Cardiac muscle cell (in vitro differentiated cells and primary cell): ENCODE data around the gene ESF1. TPM values are rescaled to one million over a fixed set of nuclear protein-coding genes. Genes with fewer than 3 reads are reported as not detected.
"Not testable (repeated sequence)": the region's sequence is repeated elsewhere in the genome, so short reads cannot be mapped to it uniquely, and the experiment has no call there.

Experiments
- DNase-seq, 2 donors: peaks; one replicate each; pipeline versions ENCODE4 v3.0.0 to v3.0.0-alpha.2; 2010 to 2017; ENCODE audit warnings: low read depth in 1 of 2, low spot score in 1 of 2
- H3K27ac ChIP-seq: fragments of 200-600 bp; sonication (generic); 2 replicates; pipeline ENCODE4 v1.5.1; 2016
- H3K27me3 ChIP-seq: fragments of 200-600 bp; sonication (generic); 2 replicates; pipeline ENCODE4 v1.6.0; 2016; ENCODE audit warnings: control low read depth
- H3K36me3 ChIP-seq: fragments of 200-600 bp; sonication (generic); 2 replicates; pipeline ENCODE4 v1.5.1; 2016; ENCODE audit warnings: control low read depth
- H3K4me1 ChIP-seq: fragments of 200-600 bp; sonication (generic); 2 replicates; pipeline ENCODE4 v1.8.1; 2017; ENCODE audit warnings: low read depth, mild to moderate bottlenecking, mixed run types
- H3K4me3 ChIP-seq: fragments of 200-600 bp; sonication (generic); 2 replicates; pipeline ENCODE4 v1.5.1; 2016; ENCODE audit warnings: mild to moderate bottlenecking
- H3K9me3 ChIP-seq: fragments of 200-600 bp; sonication (generic); 2 replicates; pipeline ENCODE4 v1.5.1; 2017; ENCODE audit warnings: low read depth, mild to moderate bottlenecking, control low read depth
- polyA plus RNA-seq: library from polyadenylated mRNA; unstranded; fragments of >200 nt; fragmentation: Nextera tagmentation; extraction: Ambion mirVana; gene quantifications from 2 replicates; pipeline ENCODE4 v1.2.1, GENCODE V29; 2016
- total RNA-seq: library from RNA; depleted of rRNA; stranded (reverse); fragments of >200 nt; gene quantifications from 2 replicates; pipeline ENCODE4 v1.2.3, GENCODE V29; 2016
- TF ChIP-seq, protein P1 (sequence below): IDR thresholded peaks from 2 replicates; pipeline ENCODE4 v1.5.1; 2012; ENCODE audit warnings: low read depth, mild to moderate bottlenecking, low read length

The ESF1 gene
- total and polyA plus RNA-seq, 2 experiments from 2014 or later = 9.2 to 16.6 TPM

DNA sequence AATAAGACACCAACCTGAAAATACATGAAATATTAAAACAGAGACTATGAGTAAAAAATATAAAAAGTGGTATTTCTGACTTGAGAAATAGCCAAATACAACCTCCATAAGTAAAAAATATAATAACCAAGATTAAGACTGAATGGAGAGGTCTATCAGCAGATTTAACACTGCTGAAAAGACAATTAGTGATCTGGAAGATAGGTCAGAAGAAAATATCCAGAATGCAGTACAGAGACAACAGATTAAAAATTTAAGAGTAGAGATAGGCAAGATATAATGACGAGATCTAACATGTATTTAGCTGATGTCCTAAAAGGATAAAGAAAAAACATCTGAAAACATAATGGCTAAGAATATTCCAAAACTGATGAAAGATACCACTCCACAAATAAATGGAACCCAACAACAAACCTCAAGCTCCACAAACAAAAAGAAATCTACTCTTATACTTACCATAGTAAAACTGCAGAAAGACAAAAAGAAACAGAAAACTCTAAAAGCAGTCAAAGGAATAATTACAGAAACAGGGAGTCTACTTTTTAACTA is 18.8 kb downstream of the ESF1 start:
- Histone ChIP-seq H3K36me3 (peaks cover 73% of the 10 kb centered on the region), H3K4me1 (no peaks in the 10 kb centered on the region), H3K4me3 (no peak overlapping the region), H3K9me3 (no peaks in the 10 kb centered on the region), H3K27ac (no peak overlapping the region), H3K27me3 (no peaks in the 10 kb centered on the region)
- TF ChIP-seq, protein P1, sequence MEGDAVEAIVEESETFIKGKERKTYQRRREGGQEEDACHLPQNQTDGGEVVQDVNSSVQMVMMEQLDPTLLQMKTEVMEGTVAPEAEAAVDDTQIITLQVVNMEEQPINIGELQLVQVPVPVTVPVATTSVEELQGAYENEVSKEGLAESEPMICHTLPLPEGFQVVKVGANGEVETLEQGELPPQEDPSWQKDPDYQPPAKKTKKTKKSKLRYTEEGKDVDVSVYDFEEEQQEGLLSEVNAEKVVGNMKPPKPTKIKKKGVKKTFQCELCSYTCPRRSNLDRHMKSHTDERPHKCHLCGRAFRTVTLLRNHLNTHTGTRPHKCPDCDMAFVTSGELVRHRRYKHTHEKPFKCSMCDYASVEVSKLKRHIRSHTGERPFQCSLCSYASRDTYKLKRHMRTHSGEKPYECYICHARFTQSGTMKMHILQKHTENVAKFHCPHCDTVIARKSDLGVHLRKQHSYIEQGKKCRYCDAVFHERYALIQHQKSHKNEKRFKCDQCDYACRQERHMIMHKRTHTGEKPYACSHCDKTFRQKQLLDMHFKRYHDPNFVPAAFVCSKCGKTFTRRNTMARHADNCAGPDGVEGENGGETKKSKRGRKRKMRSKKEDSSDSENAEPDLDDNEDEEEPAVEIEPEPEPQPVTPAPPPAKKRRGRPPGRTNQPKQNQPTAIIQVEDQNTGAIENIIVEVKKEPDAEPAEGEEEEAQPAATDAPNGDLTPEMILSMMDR = no peak
- DNase-seq = no peak

DNA sequence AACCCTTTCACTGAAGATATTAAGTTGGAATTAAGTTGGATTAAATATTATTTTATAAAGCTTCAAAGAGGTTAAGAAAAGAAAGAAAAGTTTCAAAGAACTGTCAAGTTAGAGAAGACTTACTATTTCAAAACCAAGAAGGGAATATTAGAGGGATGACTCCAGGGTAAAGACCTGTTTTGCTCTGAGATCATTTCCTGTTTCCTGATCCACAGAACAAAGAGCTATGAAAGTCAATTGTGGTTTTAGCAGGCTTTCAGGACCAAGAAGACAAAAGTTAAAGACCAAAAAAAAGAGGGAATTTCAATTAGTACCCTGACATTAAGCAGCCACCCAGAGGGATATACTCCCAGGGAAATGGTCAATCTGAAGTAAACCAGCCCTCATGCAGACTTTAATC is 19.4 kb downstream of the ESF1 start:
- no peaks in the 10 kb centered on the region for H3K27me3 ChIP-seq
- no peaks in the 10 kb centered on the region for H3K4me1 ChIP-seq
- no peak overlapping the region for H3K27ac ChIP-seq
- DNase-seq = peak in 1 of 2 donors; percentile 13
- no peak overlapping the region for H3K4me3 ChIP-seq
- TF ChIP-seq, protein P1 = no peak
- H3K36me3 ChIP-seq = peaks cover 67% of the 10 kb centered on the region
- no peaks in the 10 kb centered on the region for H3K9me3 ChIP-seq

DNA sequence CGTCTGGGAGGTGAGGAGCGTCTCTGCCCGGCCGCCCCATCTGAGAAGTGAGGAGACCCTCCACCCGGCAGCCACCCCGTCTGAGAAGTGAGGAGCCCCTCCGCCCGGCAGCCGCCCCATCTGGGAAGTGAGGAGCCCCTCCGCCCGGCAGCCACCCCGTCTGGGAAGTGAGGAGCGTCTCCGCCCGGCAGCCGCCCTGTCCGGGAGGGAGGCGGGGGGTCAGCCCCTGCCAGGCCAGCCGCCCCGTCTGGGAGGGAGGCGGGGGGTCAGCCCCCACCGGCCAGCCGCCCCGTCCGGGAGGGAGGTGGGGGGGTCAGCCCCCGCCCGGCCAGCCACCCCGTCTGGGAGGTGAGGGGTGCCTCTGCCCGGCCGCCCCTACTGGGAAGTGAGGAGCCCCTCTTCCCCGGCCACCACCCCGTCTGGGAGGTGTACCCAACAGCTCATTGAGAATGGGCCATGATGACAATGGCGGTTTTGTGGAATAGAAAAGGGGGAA is 24.2 kb downstream of the ESF1 start:
- not testable (repeated sequence) for H3K9me3 ChIP-seq, H3K4me3 ChIP-seq, H3K27ac ChIP-seq, H3K27me3 ChIP-seq, DNase-seq, H3K4me1 ChIP-seq
- peaks cover 56% of the 10 kb centered on the region for H3K36me3 ChIP-seq

DNA sequence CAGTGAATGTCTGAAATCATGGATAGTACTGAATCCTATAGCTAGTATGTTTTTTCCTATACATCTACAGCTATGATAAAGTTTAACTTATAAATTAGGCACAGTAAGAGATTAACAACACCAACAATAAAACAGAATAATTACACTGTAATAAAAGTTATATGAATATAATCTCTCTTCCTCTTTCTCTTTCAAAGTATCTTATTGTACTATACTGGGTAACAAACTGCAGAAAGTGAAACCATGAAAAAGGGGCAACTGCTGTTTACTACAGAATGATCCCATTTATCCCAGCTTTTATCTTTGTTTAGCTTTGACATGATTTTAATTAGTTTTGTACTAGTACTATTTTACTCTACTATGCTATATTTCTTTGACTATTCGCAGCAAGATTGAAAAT is 25.8 kb downstream of the ESF1 start:
- TF ChIP-seq, protein P1 = no peak
- Histone ChIP-seq H3K9me3 (no peaks in the 10 kb centered on the region), H3K36me3 (peaks cover 46% of the 10 kb centered on the region), H3K27me3 (no peaks in the 10 kb centered on the region), H3K4me1 (no peaks in the 10 kb centered on the region), H3K27ac (no peak overlapping the region), H3K4me3 (no peak overlapping the region)
- DNase-seq = no peak

DNA sequence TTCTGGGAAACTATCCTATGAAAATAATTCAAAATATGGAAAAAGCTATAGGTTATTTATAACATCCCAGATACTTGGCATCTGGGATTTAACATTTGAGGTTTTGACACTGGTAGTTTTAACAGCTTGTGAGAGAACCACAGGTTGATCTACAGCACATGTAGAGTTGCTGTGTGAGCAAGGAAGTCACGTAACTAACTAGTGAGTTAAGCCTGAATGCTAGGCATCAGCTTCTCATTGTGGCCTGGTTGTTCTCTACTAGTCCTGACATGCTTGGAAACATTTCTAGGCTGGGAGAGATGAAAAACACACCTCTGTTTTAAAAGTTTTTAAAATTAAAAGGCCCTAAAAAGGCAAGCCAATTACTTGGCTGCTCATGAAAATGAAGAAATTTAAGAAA is 28.2 kb downstream of the ESF1 start:
- Histone ChIP-seq H3K9me3 (no peaks in the 10 kb centered on the region), H3K4me3 (no peak overlapping the region), H3K4me1 (no peaks in the 10 kb centered on the region), H3K27me3 (no peaks in the 10 kb centered on the region), H3K27ac (no peak overlapping the region), H3K36me3 (peaks cover 29% of the 10 kb centered on the region)
- no peak for DNase-seq
- TF ChIP-seq, protein P1 = no peak

DNA sequence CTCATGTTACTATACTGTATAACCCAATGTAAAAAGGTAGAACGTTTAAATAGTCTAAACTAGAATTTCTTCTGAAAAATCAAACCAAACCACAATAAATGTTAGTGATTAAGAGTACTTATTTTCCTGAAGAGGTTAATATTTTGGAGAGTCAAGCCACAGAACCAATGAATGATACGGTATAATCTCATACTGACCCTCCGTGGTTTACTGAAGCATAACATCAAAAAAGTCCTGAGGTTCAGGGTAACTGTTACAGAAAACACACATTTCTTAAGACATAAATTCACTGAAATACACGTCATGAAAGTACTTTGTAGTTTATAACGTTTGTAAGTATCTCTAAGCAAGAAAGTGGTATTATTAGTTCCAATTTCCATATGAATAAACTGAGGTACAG is 28.9 kb downstream of the ESF1 start:
- Histone ChIP-seq H3K27ac (no peak overlapping the region), H3K36me3 (peaks cover 27% of the 10 kb centered on the region), H3K4me1 (no peaks in the 10 kb centered on the region), H3K4me3 (no peak overlapping the region), H3K9me3 (no peaks in the 10 kb centered on the region), H3K27me3 (no peaks in the 10 kb centered on the region)
- TF ChIP-seq, protein P1 = peak; percentile 11
- DNase-seq = peak in 1 of 2 donors; percentile 27
